ENCODE measurements around the gene GNMT. TPM values are rescaled to one million over a fixed set of nuclear protein-coding genes. Genes with fewer than 3 reads are reported as not detected.
A peak's percentile ranks its signal among the peaks of the same experiment; 100 is the strongest.

Gene GNMT
- total RNA-seq, 1 experiment from 2014 or later, result 0.24 TPM

DNA sequence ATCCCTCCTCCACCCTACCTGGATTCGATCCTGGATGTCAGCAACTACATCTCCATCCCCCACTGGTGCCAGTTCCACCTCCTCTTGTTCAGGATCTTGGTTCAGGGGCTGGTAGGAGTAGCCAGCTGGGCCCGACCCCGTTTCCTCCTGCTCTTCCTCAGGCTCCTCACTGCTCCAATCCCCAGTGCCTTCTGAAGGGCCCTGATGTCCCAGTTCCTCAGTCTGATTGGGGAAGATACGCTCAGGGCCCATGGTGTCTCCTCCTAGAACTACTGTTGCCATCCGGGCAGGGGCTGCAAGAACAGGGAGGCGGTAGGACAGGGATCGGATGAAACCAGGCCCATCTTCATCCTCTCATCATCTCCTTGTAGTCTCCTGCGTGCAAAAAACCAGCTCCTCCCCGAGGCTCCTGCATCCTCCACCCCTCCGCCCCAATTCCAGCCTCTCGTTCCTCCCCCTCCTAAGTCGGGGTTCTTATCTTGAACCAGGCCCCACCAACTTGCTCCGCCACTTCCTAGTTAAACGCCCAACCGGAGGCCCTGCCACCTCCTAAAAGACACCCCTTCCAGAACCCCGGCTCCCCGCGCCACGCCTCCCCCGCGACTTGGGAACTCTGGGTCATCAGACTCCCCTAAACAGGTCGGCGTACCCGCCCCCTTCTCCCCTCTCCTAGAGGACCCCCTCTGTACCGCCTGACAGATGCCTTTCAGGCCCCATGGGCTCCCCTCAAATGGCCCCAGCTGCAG lies 52.7 kb downstream of the GNMT start:
- DNase-seq (ENCODE audit: low spot score), result peak; percentile 41

Other genes starting within 250 kb of the GNMT start
- gene PRPH2, start 238.2 kb upstream of the GNMT start, total RNA-seq (2014; rRNA removed; shearing (Covaris generic)), result not detected in 2 replicates
- gene TBCC, start 214.7 kb upstream of the GNMT start, total RNA-seq (2014; rRNA removed; shearing (Covaris generic)), result 44.7 and 50.0 TPM in 2 replicates
- gene BICRAL, start 178.7 kb upstream of the GNMT start, total RNA-seq (2014; rRNA removed; shearing (Covaris generic)), result 3.7 and 3.9 TPM in 2 replicates
- gene RPL7L1, start 81.1 kb upstream of the GNMT start, total RNA-seq (2014; rRNA removed; shearing (Covaris generic)), result 104 and 108 TPM in 2 replicates
- not detected in 2 replicates for gene PTCRA, start 44.7 kb upstream of the GNMT start, total RNA-seq (2014; rRNA removed; shearing (Covaris generic))
- 33.8 and 36.3 TPM in 2 replicates for gene CNPY3, start 31.3 kb upstream of the GNMT start, total RNA-seq (2014; rRNA removed; shearing (Covaris generic))
- 8.2 and 9.4 TPM in 2 replicates for gene PEX6, start 18.4 kb downstream of the GNMT start, total RNA-seq (2014; rRNA removed; shearing (Covaris generic))
- 38.9 and 48.5 TPM in 2 replicates for gene PPP2R5D, start 23.8 kb downstream of the GNMT start, total RNA-seq (2014; rRNA removed; shearing (Covaris generic))
- gene MEA1, start 53.2 kb downstream of the GNMT start, total RNA-seq (2014; rRNA removed; shearing (Covaris generic)), result 134 and 144 TPM in 2 replicates
- gene KLHDC3, start 53.5 kb downstream of the GNMT start, total RNA-seq (2014; rRNA removed; shearing (Covaris generic)), result 75.3 and 90.8 TPM in 2 replicates
- gene RRP36, start 60.9 kb downstream of the GNMT start, total RNA-seq (2014; rRNA removed; shearing (Covaris generic)), result 111 and 121 TPM in 2 replicates
- gene CUL7, start 93.1 kb downstream of the GNMT start, total RNA-seq (2014; rRNA removed; shearing (Covaris generic)), result 22.5 and 24.7 TPM in 2 replicates
- 29.9 and 30.7 TPM in 2 replicates for gene MRPL2, start 98.7 kb downstream of the GNMT start, total RNA-seq (2014; rRNA removed; shearing (Covaris generic))
- 17.0 and 19.0 TPM in 2 replicates for gene KLC4, start 98.9 kb downstream of the GNMT start, total RNA-seq (2014; rRNA removed; shearing (Covaris generic))
- 82.3 and 84.6 TPM in 2 replicates for gene PTK7, start 115.6 kb downstream of the GNMT start, total RNA-seq (2014; rRNA removed; shearing (Covaris generic))
- gene SRF, start 210.5 kb downstream of the GNMT start, total RNA-seq (2014; rRNA removed; shearing (Covaris generic)), result 15.7 and 18.0 TPM in 2 replicates
- 17.5 and 19.6 TPM in 2 replicates for gene CUL9, start 221.4 kb downstream of the GNMT start, total RNA-seq (2014; rRNA removed; shearing (Covaris generic))